K562 (cell line): ENCODE results near the gene CPSF4L. TPM values are rescaled to one million over a fixed set of nuclear protein-coding genes. Genes with fewer than 3 reads are reported as not detected.

Source experiments
- EGR1 ChIP-seq: fragments of 450-650 bp; conservative IDR thresholded peaks from 2 replicates; pipeline ENCODE4 v1.6.1; 2017; ENCODE audit warnings: mild to moderate bottlenecking
- FOXM1 ChIP-seq, 2 experiments: fragments of 450-650 bp in 1 of 2; sonication (generic) in 1 of 2; formaldehyde crosslinking in 1 of 2; IDR thresholded peaks; 2 replicates each; pipeline versions ENCODE4 v1.6.1 to v1.9.0; 2017 to 2022; ENCODE audit warnings: low read depth in 2 of 2, mild to moderate bottlenecking in 2 of 2, missing genetic modification reagents in 1 of 2, moderate library complexity in 1 of 2
- MED1 ChIP-seq: sonication (generic); formaldehyde crosslinking; IDR thresholded peaks from 2 replicates; pipeline ENCODE4 v1.8.1; 2023; ENCODE audit warnings: missing genetic modification reagents, borderline replicate concordance
- SRSF7 ChIP-seq: fragments of 200-400 bp; formaldehyde crosslinking; optimal IDR thresholded peaks from 2 replicates; pipeline ENCODE3; 2017; ENCODE audit warnings: mild to moderate bottlenecking, low read depth, low read length
- TAF1 ChIP-seq: IDR thresholded peaks from 2 replicates; pipeline ENCODE4 v1.6.1; 2011; ENCODE audit warnings: mild to moderate bottlenecking, low read length, moderate library complexity; ENCODE audit not compliant: insufficient read depth, control insufficient read depth, severe bottlenecking; ENCODE audit errors: extremely low read depth
- ZNF263 ChIP-seq: sonication (generic); formaldehyde crosslinking; IDR thresholded peaks from 2 replicates; pipeline ENCODE4 v1.8.0; 2022; ENCODE audit warnings: mild to moderate bottlenecking, missing genetic modification reagents, borderline replicate concordance
- polyA plus RNA-seq, 8 experiments: library from polyadenylated mRNA; depleted of rRNA in 4 of 8; stranded (reverse) in 5 of 8; unstranded in 3 of 8; fragments of >200 nt; fragmentation: Nextera tagmentation in 2 of 8; fragmentation: Illumina TruSeq in 1 of 8; extraction: Ambion mirVana in 2 of 8; extraction: Trizol in 1 of 8; gene quantifications; 2 replicates each; pipeline versions ENCODE4 v1.2.1 to v1.2.3, GENCODE V29; 2011 to 2014; ENCODE audit warnings: inconsistent platforms in 1 of 8, missing spikeins in 1 of 8
- total RNA-seq, 7 experiments: library from RNA; depleted of rRNA in 6 of 7; stranded (reverse); fragments of >200 nt in 6 of 7; fragmentation: Illumina TruSeq in 2 of 7; extraction: Trizol in 2 of 7; gene quantifications; 2 replicates each; pipeline versions ENCODE4 v1.2.1 to v1.2.3, GENCODE V29; 2011 to 2021; ENCODE audit warnings: low replicate concordance in 1 of 7
- TF ChIP-seq, protein P1 (sequence below): fragments of 450-650 bp; IDR thresholded peaks from 2 replicates; pipeline ENCODE4 v1.6.1; 2016; ENCODE audit warnings: mild to moderate bottlenecking, moderate library complexity
- TF ChIP-seq, protein P2 (sequence below), 2 experiments: IDR thresholded peaks; 2 replicates each; pipeline ENCODE4 v1.6.1; 2012; ENCODE audit warnings: improper control_type of control experiment in 2 of 2, low read depth in 2 of 2, low read length in 2 of 2, borderline replicate concordance in 1 of 2
- TF ChIP-seq, protein P3 (sequence below), 2 experiments: fragments of 250-450 bp in 1 of 2; fragments of 450-650 bp in 1 of 2; sonication (Bioruptor Pico) in 1 of 2; IDR thresholded peaks; 2 replicates each; pipeline versions ENCODE4 v1.6.1 to v1.8.0; 2016 to 2021; ENCODE audit warnings: mild to moderate bottlenecking in 2 of 2, moderate library complexity in 2 of 2, missing compliant biosample characterization in 1 of 2, missing genetic modification characterization in 1 of 2

CPSF4L gene
- total and polyA plus RNA-seq, 9 of the 15 experiments (the other 6 are each of a cell fraction or from before 2014, with no cell fraction given), result not detected

DNA sequence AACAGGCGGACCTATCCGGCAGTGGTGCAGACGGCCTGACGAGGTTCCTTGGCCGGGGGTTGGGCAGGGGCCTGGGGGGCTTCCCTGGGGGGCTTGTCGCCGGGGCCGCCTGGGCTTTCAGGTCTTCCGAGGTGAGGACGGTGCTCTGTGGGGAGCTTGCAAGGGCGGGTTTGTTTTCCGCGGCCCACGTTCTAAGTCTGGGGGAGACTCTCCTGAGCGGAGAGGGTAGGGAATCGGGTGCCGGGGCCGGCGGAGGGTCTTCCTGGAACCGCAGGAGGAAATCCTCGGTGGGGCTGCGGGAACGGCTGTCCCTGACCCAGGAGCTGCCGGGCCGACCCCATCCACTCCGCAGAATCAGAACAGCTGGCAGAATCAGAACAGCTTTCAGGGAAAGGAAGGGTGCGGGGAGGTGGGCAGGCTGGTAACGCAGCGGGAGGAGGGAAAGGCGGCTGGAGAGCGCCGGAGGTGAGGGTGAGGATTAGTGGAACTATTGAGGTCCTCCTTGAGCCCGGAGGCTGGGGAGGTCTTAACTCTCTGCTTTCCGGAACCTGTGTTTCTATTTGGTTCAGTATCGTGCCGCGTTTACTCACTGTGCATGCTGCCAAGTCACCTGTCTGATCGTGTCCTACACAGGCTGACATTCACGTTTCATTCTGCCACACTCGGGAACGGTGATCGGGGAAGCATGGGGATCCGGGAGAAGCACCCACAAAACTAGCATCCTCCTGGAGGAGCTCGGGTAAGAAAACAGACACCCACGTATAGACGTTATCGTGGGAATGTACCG is 28.9 kb downstream of the CPSF4L start (continued):
- TF ChIP-seq, protein P1, sequence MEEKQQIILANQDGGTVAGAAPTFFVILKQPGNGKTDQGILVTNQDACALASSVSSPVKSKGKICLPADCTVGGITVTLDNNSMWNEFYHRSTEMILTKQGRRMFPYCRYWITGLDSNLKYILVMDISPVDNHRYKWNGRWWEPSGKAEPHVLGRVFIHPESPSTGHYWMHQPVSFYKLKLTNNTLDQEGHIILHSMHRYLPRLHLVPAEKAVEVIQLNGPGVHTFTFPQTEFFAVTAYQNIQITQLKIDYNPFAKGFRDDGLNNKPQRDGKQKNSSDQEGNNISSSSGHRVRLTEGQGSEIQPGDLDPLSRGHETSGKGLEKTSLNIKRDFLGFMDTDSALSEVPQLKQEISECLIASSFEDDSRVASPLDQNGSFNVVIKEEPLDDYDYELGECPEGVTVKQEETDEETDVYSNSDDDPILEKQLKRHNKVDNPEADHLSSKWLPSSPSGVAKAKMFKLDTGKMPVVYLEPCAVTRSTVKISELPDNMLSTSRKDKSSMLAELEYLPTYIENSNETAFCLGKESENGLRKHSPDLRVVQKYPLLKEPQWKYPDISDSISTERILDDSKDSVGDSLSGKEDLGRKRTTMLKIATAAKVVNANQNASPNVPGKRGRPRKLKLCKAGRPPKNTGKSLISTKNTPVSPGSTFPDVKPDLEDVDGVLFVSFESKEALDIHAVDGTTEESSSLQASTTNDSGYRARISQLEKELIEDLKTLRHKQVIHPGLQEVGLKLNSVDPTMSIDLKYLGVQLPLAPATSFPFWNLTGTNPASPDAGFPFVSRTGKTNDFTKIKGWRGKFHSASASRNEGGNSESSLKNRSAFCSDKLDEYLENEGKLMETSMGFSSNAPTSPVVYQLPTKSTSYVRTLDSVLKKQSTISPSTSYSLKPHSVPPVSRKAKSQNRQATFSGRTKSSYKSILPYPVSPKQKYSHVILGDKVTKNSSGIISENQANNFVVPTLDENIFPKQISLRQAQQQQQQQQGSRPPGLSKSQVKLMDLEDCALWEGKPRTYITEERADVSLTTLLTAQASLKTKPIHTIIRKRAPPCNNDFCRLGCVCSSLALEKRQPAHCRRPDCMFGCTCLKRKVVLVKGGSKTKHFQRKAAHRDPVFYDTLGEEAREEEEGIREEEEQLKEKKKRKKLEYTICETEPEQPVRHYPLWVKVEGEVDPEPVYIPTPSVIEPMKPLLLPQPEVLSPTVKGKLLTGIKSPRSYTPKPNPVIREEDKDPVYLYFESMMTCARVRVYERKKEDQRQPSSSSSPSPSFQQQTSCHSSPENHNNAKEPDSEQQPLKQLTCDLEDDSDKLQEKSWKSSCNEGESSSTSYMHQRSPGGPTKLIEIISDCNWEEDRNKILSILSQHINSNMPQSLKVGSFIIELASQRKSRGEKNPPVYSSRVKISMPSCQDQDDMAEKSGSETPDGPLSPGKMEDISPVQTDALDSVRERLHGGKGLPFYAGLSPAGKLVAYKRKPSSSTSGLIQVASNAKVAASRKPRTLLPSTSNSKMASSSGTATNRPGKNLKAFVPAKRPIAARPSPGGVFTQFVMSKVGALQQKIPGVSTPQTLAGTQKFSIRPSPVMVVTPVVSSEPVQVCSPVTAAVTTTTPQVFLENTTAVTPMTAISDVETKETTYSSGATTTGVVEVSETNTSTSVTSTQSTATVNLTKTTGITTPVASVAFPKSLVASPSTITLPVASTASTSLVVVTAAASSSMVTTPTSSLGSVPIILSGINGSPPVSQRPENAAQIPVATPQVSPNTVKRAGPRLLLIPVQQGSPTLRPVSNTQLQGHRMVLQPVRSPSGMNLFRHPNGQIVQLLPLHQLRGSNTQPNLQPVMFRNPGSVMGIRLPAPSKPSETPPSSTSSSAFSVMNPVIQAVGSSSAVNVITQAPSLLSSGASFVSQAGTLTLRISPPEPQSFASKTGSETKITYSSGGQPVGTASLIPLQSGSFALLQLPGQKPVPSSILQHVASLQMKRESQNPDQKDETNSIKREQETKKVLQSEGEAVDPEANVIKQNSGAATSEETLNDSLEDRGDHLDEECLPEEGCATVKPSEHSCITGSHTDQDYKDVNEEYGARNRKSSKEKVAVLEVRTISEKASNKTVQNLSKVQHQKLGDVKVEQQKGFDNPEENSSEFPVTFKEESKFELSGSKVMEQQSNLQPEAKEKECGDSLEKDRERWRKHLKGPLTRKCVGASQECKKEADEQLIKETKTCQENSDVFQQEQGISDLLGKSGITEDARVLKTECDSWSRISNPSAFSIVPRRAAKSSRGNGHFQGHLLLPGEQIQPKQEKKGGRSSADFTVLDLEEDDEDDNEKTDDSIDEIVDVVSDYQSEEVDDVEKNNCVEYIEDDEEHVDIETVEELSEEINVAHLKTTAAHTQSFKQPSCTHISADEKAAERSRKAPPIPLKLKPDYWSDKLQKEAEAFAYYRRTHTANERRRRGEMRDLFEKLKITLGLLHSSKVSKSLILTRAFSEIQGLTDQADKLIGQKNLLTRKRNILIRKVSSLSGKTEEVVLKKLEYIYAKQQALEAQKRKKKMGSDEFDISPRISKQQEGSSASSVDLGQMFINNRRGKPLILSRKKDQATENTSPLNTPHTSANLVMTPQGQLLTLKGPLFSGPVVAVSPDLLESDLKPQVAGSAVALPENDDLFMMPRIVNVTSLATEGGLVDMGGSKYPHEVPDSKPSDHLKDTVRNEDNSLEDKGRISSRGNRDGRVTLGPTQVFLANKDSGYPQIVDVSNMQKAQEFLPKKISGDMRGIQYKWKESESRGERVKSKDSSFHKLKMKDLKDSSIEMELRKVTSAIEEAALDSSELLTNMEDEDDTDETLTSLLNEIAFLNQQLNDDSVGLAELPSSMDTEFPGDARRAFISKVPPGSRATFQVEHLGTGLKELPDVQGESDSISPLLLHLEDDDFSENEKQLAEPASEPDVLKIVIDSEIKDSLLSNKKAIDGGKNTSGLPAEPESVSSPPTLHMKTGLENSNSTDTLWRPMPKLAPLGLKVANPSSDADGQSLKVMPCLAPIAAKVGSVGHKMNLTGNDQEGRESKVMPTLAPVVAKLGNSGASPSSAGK, result peak; percentile 50
- TF ChIP-seq EGR1 (peak; percentile 55), SRSF7 (no peak), ZNF263 (CRISPR knock-in tag) (peak; percentile 91), TAF1 (peak; percentile 6), MED1 (CRISPR knock-in tag) (no peak), FOXM1 (IDR thresholded peaks at IDR 0.05; ENCODE audit: low read depth) (no peak), FOXM1 (CRISPR knock-in tag; IDR thresholded peaks at IDR 0.05; ENCODE audit: low read depth) (0 out of 2 replicates have a peak, but pooled peaks have one; percentile 31)
- TF ChIP-seq, protein P2, sequence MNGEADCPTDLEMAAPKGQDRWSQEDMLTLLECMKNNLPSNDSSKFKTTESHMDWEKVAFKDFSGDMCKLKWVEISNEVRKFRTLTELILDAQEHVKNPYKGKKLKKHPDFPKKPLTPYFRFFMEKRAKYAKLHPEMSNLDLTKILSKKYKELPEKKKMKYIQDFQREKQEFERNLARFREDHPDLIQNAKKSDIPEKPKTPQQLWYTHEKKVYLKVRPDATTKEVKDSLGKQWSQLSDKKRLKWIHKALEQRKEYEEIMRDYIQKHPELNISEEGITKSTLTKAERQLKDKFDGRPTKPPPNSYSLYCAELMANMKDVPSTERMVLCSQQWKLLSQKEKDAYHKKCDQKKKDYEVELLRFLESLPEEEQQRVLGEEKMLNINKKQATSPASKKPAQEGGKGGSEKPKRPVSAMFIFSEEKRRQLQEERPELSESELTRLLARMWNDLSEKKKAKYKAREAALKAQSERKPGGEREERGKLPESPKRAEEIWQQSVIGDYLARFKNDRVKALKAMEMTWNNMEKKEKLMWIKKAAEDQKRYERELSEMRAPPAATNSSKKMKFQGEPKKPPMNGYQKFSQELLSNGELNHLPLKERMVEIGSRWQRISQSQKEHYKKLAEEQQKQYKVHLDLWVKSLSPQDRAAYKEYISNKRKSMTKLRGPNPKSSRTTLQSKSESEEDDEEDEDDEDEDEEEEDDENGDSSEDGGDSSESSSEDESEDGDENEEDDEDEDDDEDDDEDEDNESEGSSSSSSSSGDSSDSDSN (IDR thresholded peaks at IDR 0.05; ENCODE audit: borderline replicate concordance in 1 of 2, low read depth in 2 of 2, low read length in 2 of 2), result peak in 1 of 2 experiments; percentile 51; a peak in 1 of 4 replicates
- TF ChIP-seq, protein P3, sequence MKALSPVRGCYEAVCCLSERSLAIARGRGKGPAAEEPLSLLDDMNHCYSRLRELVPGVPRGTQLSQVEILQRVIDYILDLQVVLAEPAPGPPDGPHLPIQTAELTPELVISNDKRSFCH (CRISPR knock-in tag; IDR thresholded peaks at IDR 0.05), result no peak
- TF ChIP-seq, protein P3 (tag; IDR thresholded peaks at IDR 0.05), result 0 out of 2 replicates have a peak, but pooled peaks have one; percentile 35
